Kidney (tissue), 14 donors: ENCODE results near the gene DEAF1. TPM values are rescaled to one million over a fixed set of nuclear protein-coding genes. Genes with fewer than 3 reads are reported as not detected.
A peak's percentile ranks its signal among the peaks of the same experiment; 100 is the strongest.

Experiments used
- DNase-seq, 5 donors: peaks; one replicate each; pipeline ENCODE4 v3.0.0-alpha.2; 2013 to 2020
- FAIRE-seq: peaks from 2 replicates; lab custom pipeline; 2012; peaks lifted over from hg19 to GRCh38; lab: Jason Lieb, UNC
- H3K27ac ChIP-seq, 2 donors: one replicate each; pipeline ENCODE4 v1.7.0; 2013; ENCODE audit warnings: low read depth in 2 of 2, low read length in 2 of 2, inconsistent platforms in 1 of 2
- H3K27me3 ChIP-seq: one replicate; pipeline ENCODE4 v1.7.1; 2013; ENCODE audit warnings: low read length, inconsistent platforms; ENCODE audit not compliant: control insufficient read depth, insufficient read depth
- H3K36me3 ChIP-seq, 3 donors: one replicate each; pipeline versions ENCODE4 v1.7.0 to v1.7.1; 2013; ENCODE audit warnings: low read length in 3 of 3, control low read depth in 1 of 3, inconsistent platforms in 1 of 3; ENCODE audit not compliant: insufficient read depth in 3 of 3, control insufficient read depth in 2 of 3
- H3K4me1 ChIP-seq, 3 donors: one replicate each; pipeline versions ENCODE4 v1.7.0 to v1.7.1; 2013; ENCODE audit warnings: low read length in 3 of 3, inconsistent platforms in 1 of 3, low read depth in 1 of 3; ENCODE audit not compliant: control insufficient read depth in 2 of 3, insufficient read depth in 2 of 3
- H3K4me3 ChIP-seq, 3 donors: one replicate each; pipeline versions ENCODE4 v1.7.0 to v1.8.1; 2013; ENCODE audit warnings: low read length in 3 of 3, control low read depth in 1 of 3, inconsistent platforms in 1 of 3
- H3K9ac ChIP-seq, 3 donors: one replicate each; pipeline versions ENCODE4 v1.7.0 to v1.7.1; 2013; ENCODE audit warnings: low read length in 3 of 3, control low read depth in 1 of 3, inconsistent platforms in 1 of 3
- H3K9me3 ChIP-seq, 3 donors: one replicate each; pipeline versions ENCODE4 v1.7.0 to v1.7.1; 2013; ENCODE audit warnings: low read length in 3 of 3, control low read depth in 1 of 3, inconsistent platforms in 1 of 3; ENCODE audit not compliant: control insufficient read depth in 2 of 3, insufficient read depth in 1 of 3
- CTCF ChIP-seq: IDR thresholded peaks from 3 replicates; pipeline ENCODE4 v1.5.1; 2012; ENCODE audit warnings: mild to moderate bottlenecking, moderate library complexity, borderline replicate concordance; ENCODE audit not compliant: insufficient read depth; ENCODE audit errors: extremely low read depth
- intact Hi-C: fragments of 100-400 bp; cut with DNase I; formaldehyde crosslinking; loops from one replicate; pipeline ENCODE4 v1.11.1; 2022
- polyA plus RNA-seq: library from polyadenylated mRNA; stranded (reverse); fragments of 350-450 nt; fragmentation: Illumina TruSeq; extraction: RNeasy Lipid Tissue Mini Kit (QIAGEN cat#74804); gene quantifications from one replicate; pipeline ENCODE4 v1.2.3, GENCODE V29; 2014; ENCODE audit warnings: low read depth, low replicate concordance; ENCODE audit not compliant: insufficient read depth
- total RNA-seq: library from RNA; stranded (reverse); fragmentation: NEBNext Ultra II Directional; extraction: Animal tissue kit (Norgen Biotek cat#: 25700); gene quantifications from one replicate; pipeline ENCODE4 v1.2.1, GENCODE V29; 2021
- donor health status: control.
- donor health status: control.
- donor health status: control.
- donor health status: control.
- donor health status: control.
- donor health status: DM: yes; HTN: yes; CAD: no.
- donor health status: Normal renal cell carcinoma (clear cell type).

DEAF1 gene
- total and polyA plus RNA-seq, 2 donors from 2014 or later: 30.2 to 54.5 TPM

- Histone ChIP-seq H3K4me3 (no peak overlapping the region), H3K9ac (peak overlapping the region in 1 of 3 donors; percentile 57), H3K9me3 (no peaks in the 10 kb centered on the region), H3K4me1 (peaks cover 0 to 21% (median 12%) of the 10 kb centered on the region in 3 donors), H3K27me3 (no peaks in the 10 kb centered on the region), H3K36me3 (peaks cover 0 to 2% (median 0%) of the 10 kb centered on the region in 3 donors), H3K27ac (peak overlapping the region; percentile 25 to 79)
- TF ChIP-seq CTCF: no peak
- DNase-seq (no peak), FAIRE-seq (no peak)
- intact Hi-C loops: no loop called here
Measured at GRCh38 chr11:697811-698311, 2.8 kb upstream of the DEAF1 start.

DNA sequence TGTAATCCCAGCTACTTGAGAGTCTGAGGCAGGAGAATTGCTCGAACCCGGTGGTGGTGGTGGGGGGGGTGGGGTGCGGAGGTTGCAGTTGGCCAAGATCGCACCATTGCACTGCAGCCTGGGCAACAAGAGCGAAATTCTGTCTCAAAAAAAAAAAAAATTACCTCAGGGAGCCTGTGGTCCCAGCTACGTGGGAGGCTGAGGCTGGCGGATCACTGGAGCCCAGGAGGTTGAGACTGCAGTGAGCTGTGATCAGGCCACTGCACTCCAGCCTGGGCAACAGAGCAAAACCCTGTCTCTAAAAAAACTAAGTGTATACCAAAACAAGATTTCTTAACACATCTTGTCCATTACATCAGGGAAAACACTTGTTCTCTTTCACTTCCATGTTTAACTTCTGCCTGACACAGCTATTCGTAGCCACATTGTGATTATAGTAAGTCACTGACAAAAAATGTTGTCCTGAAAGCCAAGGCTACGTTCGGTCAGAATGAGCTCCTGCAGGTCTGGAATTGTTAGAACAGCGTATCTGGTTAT, 2.0 kb upstream of the DEAF1 start:
- Histone ChIP-seq H3K27me3 (no peaks in the 10 kb centered on the region), H3K4me3 (no peak overlapping the region), H3K36me3 (peaks cover 0 to 2% (median 0%) of the 10 kb centered on the region in 3 donors), H3K9ac (peak overlapping the region in 1 of 3 donors; percentile 57), H3K9me3 (no peaks in the 10 kb centered on the region), H3K27ac (peak overlapping the region; percentile 8 to 100), H3K4me1 (peaks cover 0 to 17% (median 6%) of the 10 kb centered on the region in 3 donors)
- FAIRE-seq (no peak), DNase-seq (peak in 1 of 5 donors; percentile 65)
- intact Hi-C loops: no loop called here
- TF ChIP-seq CTCF: no peak

- Histone ChIP-seq H3K9me3 (no peaks in the 10 kb centered on the region), H3K27me3 (no peaks in the 10 kb centered on the region), H3K36me3 (peaks cover 0 to 2% (median 0%) of the 10 kb centered on the region in 3 donors), H3K4me3 (peak within 1 kb of the TSS; percentile 69 to 78 (median 76)), H3K4me1 (peaks cover 0 to 17% (median 6%) of the 10 kb centered on the region in 3 donors), H3K27ac (peak within 1 kb of the TSS; percentile 99 to 100), H3K9ac (peak within 1 kb of the TSS; percentile 51 to 91 (median 81))
- FAIRE-seq (no peak), DNase-seq (peak; percentile 99 to 100 (median 100))
- TF ChIP-seq CTCF: no peak
- intact Hi-C loops: no loop called here
Measured at GRCh38 chr11:695538-696248, 671 bp upstream of the DEAF1 start, which contains the start of gene TMEM80. Gene TMEM80, plus strand, starts transcription at chr11:695816. Its CDS starts 12 bp downstream, at chr11:695828.
